ENCODE measurements around the gene CTNND2. TPM values are rescaled to one million over a fixed set of nuclear protein-coding genes. Genes with fewer than 3 reads are reported as not detected.

Gene CTNND2
- total and polyA plus RNA-seq, 10 of the 15 experiments (the other 5 are each of a cell fraction or from before 2014, with no cell fraction given), result 0.02 to 0.16 (median 0.04) TPM; not detected in 7

DNA sequence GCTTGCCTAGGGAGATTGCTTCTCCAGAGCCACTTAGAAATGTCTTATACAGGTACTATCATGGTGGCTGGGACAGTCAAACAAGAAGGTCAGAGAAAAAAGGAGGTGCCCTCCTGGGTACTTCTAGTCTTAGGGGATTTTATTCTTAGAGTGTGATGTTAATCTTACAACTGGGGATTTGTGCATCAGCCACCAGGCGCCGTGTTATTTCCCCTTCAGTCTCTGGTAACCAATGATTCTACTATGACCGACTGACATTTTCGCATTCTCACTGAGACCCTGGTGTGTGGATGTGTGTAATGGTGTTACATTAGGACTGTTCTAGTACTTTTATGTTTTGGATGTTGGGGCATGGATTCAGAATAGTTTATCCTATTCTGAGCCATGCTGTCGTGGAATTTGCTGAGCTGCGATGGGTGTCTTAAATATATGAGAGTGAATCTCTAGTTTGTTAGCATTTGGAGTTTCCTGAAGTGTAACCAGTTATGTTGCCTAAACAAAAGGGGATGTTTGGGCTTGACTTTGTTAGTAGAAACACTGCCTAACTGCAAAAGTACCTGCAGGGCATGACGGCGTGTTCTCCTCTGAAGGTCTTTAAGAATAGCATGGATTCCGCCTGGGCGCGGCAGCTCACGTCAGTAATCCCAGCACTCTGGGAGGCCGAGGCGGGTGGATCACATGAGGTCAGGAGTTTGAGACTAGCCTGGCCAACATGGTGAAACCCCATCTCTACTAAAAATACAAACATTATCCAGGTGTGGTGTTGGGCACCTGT is 968.0 kb downstream of the CTNND2 start:
- WGBS (ENCODE audit: insufficient coverage, insufficient replicate concordance, low lambda C conversion rate, missing lambda C conversion rate), result 77% methylated on average over 14 of the region's 14 CpGs
- RAD21 ChIA-PET (ENCODE audit: unreplicated experiment), result no interaction called here
- BruUV-seq (replicated peaks), result no TSS peak
- Histone ChIP-seq H3K9ac (ENCODE audit: control insufficient read depth, insufficient read depth, low read length) (no peak overlapping the region), H3K4me2 (ENCODE audit: control insufficient read depth, insufficient read depth) (no peak overlapping the region), H4K20me1 (ENCODE audit: control insufficient read depth, insufficient read depth) (no peaks in the 10 kb centered on the region), H3K4me3 (no peak overlapping the region), H3K27me3 (replicated peaks in 1 of 2; ENCODE audit: control insufficient read depth in 2 of 2, insufficient read depth in 2 of 2, low read length in 1 of 2) (no peaks in the 10 kb centered on the region), H3K79me2 (ENCODE audit: control insufficient read depth, insufficient read depth, low read length) (no peaks in the 10 kb centered on the region), H3K36me3 (ENCODE audit: control insufficient read depth in 2 of 2, insufficient read depth in 2 of 2, low read length in 1 of 2) (no peaks in the 10 kb centered on the region), H3K4me1 (ENCODE audit: control insufficient read depth, insufficient read depth, low read length) (no peaks in the 10 kb centered on the region), H3K27ac (ENCODE audit: control insufficient read depth, insufficient read depth) (no peak overlapping the region), H3K9me3 (replicated peaks; ENCODE audit: control insufficient read depth, insufficient read depth, low read length) (no peaks in the 10 kb centered on the region), H2AFZ (ENCODE audit: control insufficient read depth, low read depth, low read length) (no peak overlapping the region)
- no peak for DNase-seq (ENCODE audit: low read depth, low spot score)
- SMC1A ChIA-PET (ENCODE audit: uncharacterized antibody, unreplicated experiment), result no interaction called here
- CTCF ChIA-PET, result no interaction called here
- no peak for ATAC-seq
- in situ Hi-C loops (cut with MboI), result no loop called here
- intact Hi-C loops (cut with micrococcal nuclease; ENCODE audit: unreplicated experiment), result no loop called here
- POLR2A ChIA-PET, result interaction anchor here (0.6 kb wide), 1 partner anchor 394 kb away, joined by 3 read pairs; no protein-coding TSS in a partner anchor
- TF ChIP-seq ZNF274 (IDR thresholded peaks at IDR 0.05; ENCODE audit: insufficient read depth, insufficient read length) (no peak), TARDBP (IDR thresholded peaks at IDR 0.05; ENCODE audit: borderline replicate concordance) (no peak), ESRRA (IDR thresholded peaks at IDR 0.05; ENCODE audit: low read length) (no peak), HDAC2 (IDR thresholded peaks at IDR 0.05) (no peak), NFYB (IDR thresholded peaks at IDR 0.05; ENCODE audit: insufficient read depth, low read depth, low read length) (no peak), POLR2A (IDR thresholded peaks at IDR 0.05; ENCODE audit: low read depth, low read length) (no peak), NR2C2 (IDR thresholded peaks at IDR 0.05; ENCODE audit: borderline replicate concordance, control insufficient read depth, insufficient read length, low read depth) (no peak), ZBED1 (IDR thresholded peaks at IDR 0.05; ENCODE audit: borderline replicate concordance) (no peak), BHLHE40 (IDR thresholded peaks at IDR 0.05; ENCODE audit: borderline replicate concordance in 1 of 2, low read depth in 2 of 2, low read length in 1 of 2) (no peak), MEF2B (IDR thresholded peaks at IDR 0.05; ENCODE audit: partially characterized antibody, poor library complexity, severe bottlenecking) (no peak), HCFC1 (IDR thresholded peaks at IDR 0.05; ENCODE audit: low read length) (no peak), CHD4 (IDR thresholded peaks at IDR 0.05) (no peak)
- TF ChIP-seq, protein P1, sequence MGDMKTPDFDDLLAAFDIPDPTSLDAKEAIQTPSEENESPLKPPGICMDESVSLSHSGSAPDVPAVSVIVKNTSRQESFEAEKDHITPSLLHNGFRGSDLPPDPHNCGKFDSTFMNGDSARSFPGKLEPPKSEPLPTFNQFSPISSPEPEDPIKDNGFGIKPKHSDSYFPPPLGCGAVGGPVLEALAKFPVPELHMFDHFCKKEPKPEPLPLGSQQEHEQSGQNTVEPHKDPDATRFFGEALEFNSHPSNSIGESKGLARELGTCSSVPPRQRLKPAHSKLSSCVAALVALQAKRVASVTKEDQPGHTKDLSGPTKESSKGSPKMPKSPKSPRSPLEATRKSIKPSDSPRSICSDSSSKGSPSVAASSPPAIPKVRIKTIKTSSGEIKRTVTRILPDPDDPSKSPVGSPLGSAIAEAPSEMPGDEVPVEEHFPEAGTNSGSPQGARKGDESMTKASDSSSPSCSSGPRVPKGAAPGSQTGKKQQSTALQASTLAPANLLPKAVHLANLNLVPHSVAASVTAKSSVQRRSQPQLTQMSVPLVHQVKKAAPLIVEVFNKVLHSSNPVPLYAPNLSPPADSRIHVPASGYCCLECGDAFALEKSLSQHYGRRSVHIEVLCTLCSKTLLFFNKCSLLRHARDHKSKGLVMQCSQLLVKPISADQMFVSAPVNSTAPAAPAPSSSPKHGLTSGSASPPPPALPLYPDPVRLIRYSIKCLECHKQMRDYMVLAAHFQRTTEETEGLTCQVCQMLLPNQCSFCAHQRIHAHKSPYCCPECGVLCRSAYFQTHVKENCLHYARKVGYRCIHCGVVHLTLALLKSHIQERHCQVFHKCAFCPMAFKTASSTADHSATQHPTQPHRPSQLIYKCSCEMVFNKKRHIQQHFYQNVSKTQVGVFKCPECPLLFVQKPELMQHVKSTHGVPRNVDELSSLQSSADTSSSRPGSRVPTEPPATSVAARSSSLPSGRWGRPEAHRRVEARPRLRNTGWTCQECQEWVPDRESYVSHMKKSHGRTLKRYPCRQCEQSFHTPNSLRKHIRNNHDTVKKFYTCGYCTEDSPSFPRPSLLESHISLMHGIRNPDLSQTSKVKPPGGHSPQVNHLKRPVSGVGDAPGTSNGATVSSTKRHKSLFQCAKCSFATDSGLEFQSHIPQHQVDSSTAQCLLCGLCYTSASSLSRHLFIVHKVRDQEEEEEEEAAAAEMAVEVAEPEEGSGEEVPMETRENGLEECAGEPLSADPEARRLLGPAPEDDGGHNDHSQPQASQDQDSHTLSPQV (IDR thresholded peaks at IDR 0.05), result no peak
- FAIRE-seq, result no peak

Measured in GM12878 (cell line).